Peyer's patch (tissue), 4 donors: ENCODE data around the gene ACP6.

Experiments used
- CTCF ChIP-seq, 6 experiments: fragments of 450-650 bp in 4 of 6; fragments of 200-600 bp in 2 of 6; sonication (generic) in 1 of 6; IDR thresholded peaks; one replicate each; pipeline ENCODE4 v1.5.1; 2017 to 2019; ENCODE audit warnings: antibody characterized with exemption in 6 of 6, mild to moderate bottlenecking in 3 of 6, moderate library complexity in 1 of 6
- POLR2A ChIP-seq, 2 donors: fragments of 450-650 bp; IDR thresholded peaks; one replicate each; pipeline ENCODE4 v1.5.1; 2017; ENCODE audit warnings: antibody characterized with exemption in 2 of 2, mild to moderate bottlenecking in 2 of 2, moderate library complexity in 2 of 2

- TF ChIP-seq CTCF (IDR thresholded peaks at IDR 0.05) (no peak), POLR2A (IDR thresholded peaks at IDR 0.05) (no peak)
Observed at GRCh38 chr1:147717706-147718097, 47.4 kb upstream of the ACP6 start.
